Chondrocyte (in vitro differentiated cells): ENCODE data around the gene APOB. TPM values are rescaled to one million over a fixed set of nuclear protein-coding genes. Genes with fewer than 3 reads are reported as not detected.

Experiments
- DNase-seq: peaks from one replicate; pipeline ENCODE4 v3.0.0; 2021; ENCODE audit warnings: mixed read lengths, low spot score
- H3K27ac Mint-ChIP-seq: one replicate; pipeline ENCODE4 v1.8.0; 2021; ENCODE audit warnings: mild to moderate bottlenecking, moderate library complexity, mixed read lengths; ENCODE audit not compliant: unreplicated experiment
- H3K27me3 Mint-ChIP-seq: 2 replicates; pipeline ENCODE4 v1.8.0; 2021; ENCODE audit warnings: low read depth, mixed read lengths
- H3K36me3 Mint-ChIP-seq: 2 replicates; pipeline ENCODE4 v1.8.0; 2021; ENCODE audit warnings: low read depth, mixed read lengths
- H3K4me1 Mint-ChIP-seq: 2 replicates; pipeline ENCODE4 v1.8.0; 2021; ENCODE audit warnings: low read depth, mild to moderate bottlenecking, mixed read lengths
- H3K4me3 Mint-ChIP-seq: one replicate; pipeline ENCODE4 v1.8.0; 2021; ENCODE audit warnings: mild to moderate bottlenecking, moderate library complexity, mixed read lengths; ENCODE audit not compliant: unreplicated experiment
- H3K9me3 Mint-ChIP-seq: 2 replicates; pipeline ENCODE4 v1.8.0; 2021; ENCODE audit warnings: low read depth, mixed read lengths
- CTCF ChIP-seq: fragments of 200-600 bp; sonication (generic); IDR thresholded peaks from 2 replicates; pipeline ENCODE4 v1.5.0; 2021; ENCODE audit warnings: antibody characterized with exemption, mild to moderate bottlenecking, moderate library complexity
- total RNA-seq: library from RNA; stranded (reverse); gene quantifications from 3 replicates; pipeline ENCODE4 v1.2.1, GENCODE V29; 2021

Gene APOB
- total RNA-seq, 1 donor from 2014 or later, result 0.32 TPM

GRCh38 chr2:21078296-21078695 lies 34.4 kb upstream of the APOB start:
- no peak for TF ChIP-seq CTCF
- Mint-ChIP-seq H3K27ac (no peak overlapping the region), H3K9me3 (peaks cover 16% of the 10 kb centered on the region), H3K36me3 (no peaks in the 10 kb centered on the region), H3K4me3 (no peak overlapping the region), H3K4me1 (no peaks in the 10 kb centered on the region), H3K27me3 (peaks cover 35% of the 10 kb centered on the region)
- DNase-seq, result no peak

GRCh38 chr2:21072477-21073242 lies 28.8 kb upstream of the APOB start:
- Mint-ChIP-seq H3K36me3 (no peaks in the 10 kb centered on the region), H3K27me3 (peaks cover 46% of the 10 kb centered on the region), H3K27ac (no peak overlapping the region), H3K4me3 (no peak overlapping the region), H3K9me3 (no peaks in the 10 kb centered on the region), H3K4me1 (no peaks in the 10 kb centered on the region)
- no peak for DNase-seq
- no peak for TF ChIP-seq CTCF

GRCh38 chr2:21070341-21071257 lies 26.7 kb upstream of the APOB start:
- Mint-ChIP-seq H3K9me3 (no peaks in the 10 kb centered on the region), H3K4me3 (no peak overlapping the region), H3K27ac (no peak overlapping the region), H3K36me3 (no peaks in the 10 kb centered on the region), H3K27me3 (peaks cover 43% of the 10 kb centered on the region), H3K4me1 (no peaks in the 10 kb centered on the region)
- no peak for TF ChIP-seq CTCF
- no peak for DNase-seq

GRCh38 chr2:21069746-21070340 lies 26.0 kb upstream of the APOB start:
- H3K36me3 Mint-ChIP-seq, result no peaks in the 10 kb centered on the region
- no peaks in the 10 kb centered on the region for H3K9me3 Mint-ChIP-seq
- no peak overlapping the region for H3K4me3 Mint-ChIP-seq
- TF ChIP-seq CTCF, result no peak
- no peak overlapping the region for H3K27ac Mint-ChIP-seq
- H3K27me3 Mint-ChIP-seq, result peaks cover 37% of the 10 kb centered on the region
- DNase-seq, result no peak
- H3K4me1 Mint-ChIP-seq, result no peaks in the 10 kb centered on the region
